Brain microvascular endothelial cell (primary cell): ENCODE results near the gene SLC1A6.

Experiments
- DNase-seq: peaks from one replicate; pipeline ENCODE4 v3.0.0-alpha.2; 2020
- H3K27ac ChIP-seq: fragments of 250-450 bp; sonication (Bioruptor Pico); 2 replicates; pipeline ENCODE4 v1.5.1; 2020; ENCODE audit warnings: mild to moderate bottlenecking, moderate library complexity
- H3K27me3 ChIP-seq: fragments of 250-450 bp; sonication (Bioruptor Pico); replicated peaks from 2 replicates; pipeline ENCODE4 v1.5.1; 2020; ENCODE audit warnings: mild to moderate bottlenecking
- H3K36me3 ChIP-seq: fragments of 250-450 bp; sonication (Bioruptor Pico); replicated peaks from 2 replicates; pipeline ENCODE4 v1.5.1; 2020; ENCODE audit warnings: mild to moderate bottlenecking
- H3K4me3 ChIP-seq: 2 replicates; pipeline ENCODE4 v1.5.1; 2011; ENCODE audit warnings: low read depth, mild to moderate bottlenecking, control low read depth, low read length, moderate library complexity
- in situ Hi-C: cut with HindIII; loops from 2 replicates; pipeline ENCODE4 v1.10.0; 2017; ENCODE audit warnings: low sequenced_read_pairs, low pct_ligation_motif_present
- TF ChIP-seq, protein P1 (sequence below): IDR thresholded peaks from 2 replicates; pipeline ENCODE4 v1.5.1; 2011; ENCODE audit warnings: low read depth, mild to moderate bottlenecking, moderate library complexity, low read length, control low read depth, inconsistent platforms; ENCODE audit errors: missing control alignments

SLC1A6 gene

DNA sequence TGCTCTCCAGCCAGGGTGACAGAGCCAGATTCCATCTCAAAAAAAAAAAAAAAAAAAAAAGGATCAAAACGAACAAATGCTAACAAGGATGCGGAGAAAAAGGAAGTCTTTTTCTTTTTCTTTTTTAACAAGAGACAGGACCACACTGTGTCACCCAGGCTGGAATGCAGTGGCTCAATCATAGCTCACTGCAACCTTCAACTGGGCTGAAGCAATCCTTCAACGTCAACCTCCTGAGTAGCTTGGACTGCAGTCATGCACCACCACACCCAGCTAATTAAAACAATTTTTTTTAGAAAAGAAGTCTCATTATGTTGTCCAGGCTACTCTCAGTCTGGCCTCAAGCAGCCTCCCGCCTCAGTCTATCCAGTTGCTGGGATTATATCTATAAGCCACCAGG, 73.0 kb downstream of the SLC1A6 start:
- Histone ChIP-seq H3K27ac (no peak overlapping the region), H3K27me3 (no peaks in the 10 kb centered on the region), H3K36me3 (no peaks in the 10 kb centered on the region), H3K4me3 (no peak overlapping the region)
- TF ChIP-seq, protein P1, sequence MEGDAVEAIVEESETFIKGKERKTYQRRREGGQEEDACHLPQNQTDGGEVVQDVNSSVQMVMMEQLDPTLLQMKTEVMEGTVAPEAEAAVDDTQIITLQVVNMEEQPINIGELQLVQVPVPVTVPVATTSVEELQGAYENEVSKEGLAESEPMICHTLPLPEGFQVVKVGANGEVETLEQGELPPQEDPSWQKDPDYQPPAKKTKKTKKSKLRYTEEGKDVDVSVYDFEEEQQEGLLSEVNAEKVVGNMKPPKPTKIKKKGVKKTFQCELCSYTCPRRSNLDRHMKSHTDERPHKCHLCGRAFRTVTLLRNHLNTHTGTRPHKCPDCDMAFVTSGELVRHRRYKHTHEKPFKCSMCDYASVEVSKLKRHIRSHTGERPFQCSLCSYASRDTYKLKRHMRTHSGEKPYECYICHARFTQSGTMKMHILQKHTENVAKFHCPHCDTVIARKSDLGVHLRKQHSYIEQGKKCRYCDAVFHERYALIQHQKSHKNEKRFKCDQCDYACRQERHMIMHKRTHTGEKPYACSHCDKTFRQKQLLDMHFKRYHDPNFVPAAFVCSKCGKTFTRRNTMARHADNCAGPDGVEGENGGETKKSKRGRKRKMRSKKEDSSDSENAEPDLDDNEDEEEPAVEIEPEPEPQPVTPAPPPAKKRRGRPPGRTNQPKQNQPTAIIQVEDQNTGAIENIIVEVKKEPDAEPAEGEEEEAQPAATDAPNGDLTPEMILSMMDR, result no peak
- in situ Hi-C loops, result no loop called here
- DNase-seq, result no peak

DNA sequence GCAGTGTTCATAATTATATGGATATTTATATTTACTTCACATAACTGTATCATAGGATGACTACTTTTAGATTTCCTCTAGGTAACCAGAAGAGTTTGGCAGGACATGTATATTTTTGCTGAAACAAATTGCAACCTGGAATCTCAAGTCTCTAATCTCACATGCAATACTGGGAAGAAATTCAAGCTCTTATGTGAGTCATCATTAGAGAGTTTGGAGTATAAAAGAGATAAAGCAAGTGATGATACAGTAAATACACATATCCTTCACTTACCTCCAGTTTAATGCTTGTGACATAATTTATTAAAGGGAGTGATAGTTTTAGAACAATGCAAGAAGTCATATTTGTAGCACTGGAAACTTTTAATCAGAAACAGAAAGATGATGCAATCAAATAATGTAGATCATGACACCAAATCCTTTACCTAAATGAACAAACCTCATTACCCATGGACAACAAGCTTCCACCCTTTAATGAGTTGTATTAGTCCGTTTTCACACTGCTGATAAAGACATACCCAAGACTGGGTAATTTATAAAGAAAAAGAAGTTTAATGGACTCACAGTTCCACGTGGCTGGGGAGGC, 77.9 kb downstream of the SLC1A6 start:
- DNase-seq, result no peak
- no peaks in the 10 kb centered on the region for H3K27me3 ChIP-seq
- H3K36me3 ChIP-seq, result no peaks in the 10 kb centered on the region
- in situ Hi-C loops, result no loop called here
- no peak overlapping the region for H3K4me3 ChIP-seq
- TF ChIP-seq, protein P1, result no peak
- H3K27ac ChIP-seq, result no peak overlapping the region
